ENCODE results near the gene HOXA4.

HOXA4 gene

GRCh38 chr7:27101171-27101956, 29.2 kb downstream of the HOXA4 start:
- Histone ChIP-seq H3K27ac (no peak overlapping the region), H3K4me3 (peak overlapping the region in 1 of 2 donors; percentile 19), H3K9me3 (no peaks in the 10 kb centered on the region), H3K4me1 (peaks cover 0 to 34% (median 22%) of the 10 kb centered on the region in 4 donors), H3K36me3 (no peaks in the 10 kb centered on the region), H3K27me3 (no peaks in the 10 kb centered on the region)
- no peak for DNase-seq
- TF ChIP-seq CTCF (IDR thresholded peaks at IDR 0.05) = no peak
- intact Hi-C loops (cut with DNase I; ENCODE audit: low total_unique reads) = no loop called here

DNA sequence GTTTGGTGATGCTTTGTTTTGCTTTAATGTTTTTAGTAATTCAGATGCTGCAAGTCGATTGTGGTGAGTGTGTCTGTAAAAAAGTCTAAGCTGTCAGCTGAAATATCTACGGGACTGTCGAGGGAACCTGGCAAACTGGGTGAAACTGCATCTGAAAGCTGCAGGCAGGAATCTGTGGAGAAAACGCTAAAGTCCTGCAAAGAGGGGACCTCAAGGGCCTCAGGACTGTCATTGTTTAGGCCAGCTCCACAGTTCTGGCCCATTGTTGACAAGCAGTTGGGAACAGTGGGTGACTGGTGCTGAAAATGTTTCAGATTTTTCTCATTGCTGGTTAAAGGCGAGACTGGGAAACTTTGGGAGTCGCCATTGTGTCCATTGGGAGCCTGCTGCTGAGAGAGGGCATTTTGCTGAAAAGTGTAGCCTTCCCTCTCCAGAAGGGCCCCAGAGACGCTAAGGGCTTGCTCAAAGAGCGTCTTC, 29.8 kb downstream of the HOXA4 start:
- Histone ChIP-seq H3K4me3 (no peak overlapping the region), H3K36me3 (no peaks in the 10 kb centered on the region), H3K27me3 (no peaks in the 10 kb centered on the region), H3K27ac (no peak overlapping the region), H3K4me1 (peaks cover 0 to 34% (median 22%) of the 10 kb centered on the region in 4 donors), H3K9me3 (no peaks in the 10 kb centered on the region)
- TF ChIP-seq CTCF (IDR thresholded peaks at IDR 0.05) = no peak
- DNase-seq = no peak
- intact Hi-C loops (cut with DNase I; ENCODE audit: low total_unique reads) = no loop called here

GRCh38 chr7:27099453-27100370, 30.8 kb downstream of the HOXA4 start:
- H3K27ac ChIP-seq = peak overlapping the region; percentile 43 to 54

GRCh38 chr7:27098578-27099451, 31.7 kb downstream of the HOXA4 start:
- Histone ChIP-seq H3K27ac (peak overlapping the region; percentile 43 to 54), H3K27me3 (no peaks in the 10 kb centered on the region), H3K9me3 (no peaks in the 10 kb centered on the region), H3K4me1 (peaks cover 0 to 23% (median 18%) of the 10 kb centered on the region in 4 donors), H3K36me3 (no peaks in the 10 kb centered on the region), H3K4me3 (peak overlapping the region; percentile 80 to 83)
- intact Hi-C loops (cut with DNase I; ENCODE audit: low total_unique reads) = loop anchor here (5.0 to 10.0 kb wide), 2 partner anchors 43 to 1234 kb away; partner anchors contain the start of gene HOXA5
- no peak for TF ChIP-seq CTCF (IDR thresholded peaks at IDR 0.05)
- DNase-seq = no peak

More at GRCh38 chr7:27099453-27100370, 30.8 kb downstream of the HOXA4 start:
- DNase-seq = no peak
- no peak for TF ChIP-seq CTCF (IDR thresholded peaks at IDR 0.05)
- H3K4me1 ChIP-seq = peaks cover 0 to 28% (median 20%) of the 10 kb centered on the region in 4 donors
- intact Hi-C loops (cut with DNase I; ENCODE audit: low total_unique reads) = loop anchor here (5.0 to 10.0 kb wide), 2 partner anchors 43 to 1235 kb away; partner anchors contain the start of gene HOXA5
- no peaks in the 10 kb centered on the region for H3K36me3 ChIP-seq
- no peaks in the 10 kb centered on the region for H3K27me3 ChIP-seq
- H3K9me3 ChIP-seq = no peaks in the 10 kb centered on the region
- H3K4me3 ChIP-seq = no peak overlapping the region
